PC-3 (cell line): Measurements from ENCODE around the gene PRDM1.

Source experiments
- EZH2 ChIP-seq: fragments of 300-600 bp; sonication (generic); IDR thresholded peaks from one replicate; pipeline ENCODE4 v1.6.1; 2017; ENCODE audit warnings: antibody characterized with exemption, mild to moderate bottlenecking, low read length; ENCODE audit not compliant: unreplicated experiment
- TF ChIP-seq, protein P1 (sequence below): fragments of 300-600 bp; sonication (generic); conservative IDR thresholded peaks from 2 replicates; pipeline ENCODE4 v1.5.1; 2017; ENCODE audit warnings: antibody characterized with exemption, low read depth, mild to moderate bottlenecking, low read length

DNA sequence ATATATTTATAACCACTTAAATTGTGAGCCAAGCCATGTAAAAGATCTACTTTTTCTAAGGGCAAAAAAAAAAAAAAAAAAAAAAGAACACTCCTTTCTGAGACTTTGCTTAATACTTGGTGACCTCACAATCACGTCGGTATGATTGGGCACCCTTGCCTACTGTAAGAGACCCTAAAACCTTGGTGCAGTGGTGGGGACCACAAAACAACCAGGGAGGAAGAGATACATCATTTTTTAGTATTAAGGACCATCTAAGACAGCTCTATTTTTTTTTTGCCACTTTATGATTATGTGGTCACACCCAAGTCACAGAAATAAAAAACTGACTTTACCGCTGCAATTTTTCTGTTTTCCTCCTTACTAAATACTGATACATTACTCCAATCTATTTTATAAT lies 22.9 kb downstream of the PRDM1 start:
- TF ChIP-seq, protein P1, sequence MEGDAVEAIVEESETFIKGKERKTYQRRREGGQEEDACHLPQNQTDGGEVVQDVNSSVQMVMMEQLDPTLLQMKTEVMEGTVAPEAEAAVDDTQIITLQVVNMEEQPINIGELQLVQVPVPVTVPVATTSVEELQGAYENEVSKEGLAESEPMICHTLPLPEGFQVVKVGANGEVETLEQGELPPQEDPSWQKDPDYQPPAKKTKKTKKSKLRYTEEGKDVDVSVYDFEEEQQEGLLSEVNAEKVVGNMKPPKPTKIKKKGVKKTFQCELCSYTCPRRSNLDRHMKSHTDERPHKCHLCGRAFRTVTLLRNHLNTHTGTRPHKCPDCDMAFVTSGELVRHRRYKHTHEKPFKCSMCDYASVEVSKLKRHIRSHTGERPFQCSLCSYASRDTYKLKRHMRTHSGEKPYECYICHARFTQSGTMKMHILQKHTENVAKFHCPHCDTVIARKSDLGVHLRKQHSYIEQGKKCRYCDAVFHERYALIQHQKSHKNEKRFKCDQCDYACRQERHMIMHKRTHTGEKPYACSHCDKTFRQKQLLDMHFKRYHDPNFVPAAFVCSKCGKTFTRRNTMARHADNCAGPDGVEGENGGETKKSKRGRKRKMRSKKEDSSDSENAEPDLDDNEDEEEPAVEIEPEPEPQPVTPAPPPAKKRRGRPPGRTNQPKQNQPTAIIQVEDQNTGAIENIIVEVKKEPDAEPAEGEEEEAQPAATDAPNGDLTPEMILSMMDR, result no peak
- no peak for TF ChIP-seq EZH2
